ENCODE measurements around the gene E2F6. TPM values are rescaled to one million over a fixed set of nuclear protein-coding genes. Genes with fewer than 3 reads are reported as not detected.

The E2F6 gene
- total and polyA plus RNA-seq, 2 of the 13 experiments (the other 11 are each of a cell fraction or from before 2014, with no cell fraction given) = 27.3 to 36.0 TPM

DNA sequence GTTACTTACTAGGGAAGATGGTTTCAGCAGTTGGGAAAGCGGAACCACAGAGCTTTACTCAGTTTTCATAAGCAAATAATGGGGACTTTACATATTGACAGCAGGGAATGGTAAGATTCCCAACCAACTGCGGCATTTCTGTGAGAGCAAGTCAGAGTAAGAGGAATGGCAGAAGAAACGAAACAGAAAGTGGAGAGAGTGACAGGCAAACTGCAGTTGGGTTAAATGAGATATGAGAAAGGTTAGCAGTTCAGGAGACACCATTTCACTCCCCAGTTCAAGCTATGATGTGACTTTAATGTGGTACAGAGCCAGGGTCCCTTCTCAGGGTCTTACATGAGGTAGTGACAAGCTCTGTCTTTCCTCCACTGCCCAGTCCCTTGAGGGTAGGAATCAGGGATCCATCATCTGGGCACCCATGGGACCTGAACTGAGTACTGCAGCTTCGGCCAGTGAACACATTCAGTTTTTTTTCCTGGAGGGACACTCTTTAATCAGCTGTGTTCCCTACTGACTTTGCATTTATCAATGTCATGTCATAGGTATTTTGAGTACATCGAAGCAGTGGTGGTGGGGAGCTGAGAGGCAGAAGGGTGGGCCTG is 34.8 kb upstream of the E2F6 start:
- Histone ChIP-seq H3K27ac (ENCODE audit: extremely low read length, insufficient read depth, low read length) (peak overlapping the region; percentile 98), H3K4me1 (ENCODE audit: insufficient read depth, low read length) (peaks cover 97% of the 10 kb centered on the region), H3K27me3 (ENCODE audit: control insufficient read depth in 1 of 2, insufficient read depth in 2 of 2, low read length in 2 of 2) (no peaks in the 10 kb centered on the region), H3K9ac (ENCODE audit: insufficient read depth, low read depth, low read length) (peak overlapping the region; percentile 54), H3K79me2 (ENCODE audit: insufficient read depth, low read length) (peaks cover 81% of the 10 kb centered on the region), H4K20me1 (ENCODE audit: insufficient read depth, low read length) (no peaks in the 10 kb centered on the region), H2AFZ (ENCODE audit: low read length) (no peak overlapping the region), H3K36me3 (replicated peaks in 1 of 2; ENCODE audit: control insufficient read depth in 1 of 2, insufficient read depth in 2 of 2, low read length in 2 of 2) (peaks cover 2 to 3% of the 10 kb centered on the region in 2 experiments; a peak in 4 of 5 replicates), H3K4me2 (ENCODE audit: low read depth, low read length) (peak overlapping the region; percentile 36), H3K4me3 (replicated peaks in 1 of 3; ENCODE audit: insufficient read depth in 1 of 3, low read depth in 2 of 3, low read length in 3 of 3) (no peak overlapping the region), H3K9me3 (ENCODE audit: low read length) (peaks cover 8% of the 10 kb centered on the region; the same call in 1 of the 2 replicates)
- intact Hi-C loops (cut with micrococcal nuclease; ENCODE audit: unreplicated experiment) = no loop called here
- FAIRE-seq (no peak), ATAC-seq (no peak), DNase-seq (ENCODE audit: low spot score) (no peak)
- 76% methylated on average over 5 of the region's 5 CpGs for WGBS (ENCODE audit: low lambda C conversion rate)
- in situ Hi-C loops (cut with HindIII; ENCODE audit: extremely low pct_ligation_motif_present, low pct_unique_long_range_greater_than_20kb) = no loop called here
- ChIA-PET CTCF (ENCODE audit: low intra/inter-chr PET ratio, low total read pairs) (no interaction called here), POLR2A (interaction anchor here (1.2 to 6.5 kb wide), 4 partner anchors 15 to 40 kb away, joined by 3 to 102 read pairs (median 75); partner anchors contain the start of gene GREB1)
- no TSS peak for BruUV-seq (replicated peaks)
- TF ChIP-seq THAP11 (CRISPR knock-in tag; IDR thresholded peaks at IDR 0.05) = 0 out of 2 replicates have a peak, but pooled peaks have one; percentile 7
- peak; percentile 66; the same call in 1 of the 2 replicates for TF ChIP-seq ZNF3 (CRISPR knock-in tag; IDR thresholded peaks at IDR 0.05)
- no peak for TF ChIP-seq FOXA1 (IDR thresholded peaks at IDR 0.05)
- TF ChIP-seq FOXA1 (CRISPR knock-in tag; IDR thresholded peaks at IDR 0.05) = 0 out of 2 replicates have a peak, but pooled peaks have one; percentile 13
- 0 out of 2 replicates have a peak, but pooled peaks have one; percentile 7 for TF ChIP-seq STAG1 (CRISPR knock-in tag; IDR thresholded peaks at IDR 0.05)
- no peak for TF ChIP-seq FOXP1 (IDR thresholded peaks at IDR 0.05)
- 0 out of 2 replicates have a peak, but pooled peaks have one; percentile 10 for TF ChIP-seq FOXP1 (CRISPR knock-in tag; IDR thresholded peaks at IDR 0.05)
- TF ChIP-seq FOXC1 (CRISPR knock-in tag; IDR thresholded peaks at IDR 0.05; ENCODE audit: borderline replicate concordance) = 0 out of 2 replicates have a peak, but pooled peaks have one; percentile 5
- TF ChIP-seq, protein P1, sequence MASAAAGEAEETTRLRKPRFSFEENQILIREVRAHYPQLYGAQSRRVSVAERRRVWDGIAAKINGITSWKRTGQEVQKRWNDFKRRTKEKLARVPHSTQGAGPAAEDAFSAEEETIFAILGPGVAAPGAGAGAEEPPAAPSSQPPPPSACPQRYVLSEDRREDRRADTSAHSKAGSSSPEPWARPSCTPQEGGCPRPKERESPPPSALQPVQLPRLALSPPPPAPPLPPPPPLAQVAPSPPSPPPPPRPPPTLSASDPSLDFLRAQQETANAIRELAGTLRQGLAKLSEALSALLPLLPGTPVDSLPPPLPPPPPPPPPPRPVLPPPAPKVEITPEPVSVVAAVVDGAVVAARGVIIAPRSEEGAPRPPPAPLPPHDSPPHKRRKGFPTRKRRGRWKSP (CRISPR knock-in tag; IDR thresholded peaks at IDR 0.05) = 0 out of 2 replicates have a peak, but pooled peaks have one; percentile 27
- TF ChIP-seq CREB1 (IDR thresholded peaks at IDR 0.05) = no peak
- TF ChIP-seq CREB1 (CRISPR knock-in tag; IDR thresholded peaks at IDR 0.05) = no peak
- TF ChIP-seq, protein P2, sequence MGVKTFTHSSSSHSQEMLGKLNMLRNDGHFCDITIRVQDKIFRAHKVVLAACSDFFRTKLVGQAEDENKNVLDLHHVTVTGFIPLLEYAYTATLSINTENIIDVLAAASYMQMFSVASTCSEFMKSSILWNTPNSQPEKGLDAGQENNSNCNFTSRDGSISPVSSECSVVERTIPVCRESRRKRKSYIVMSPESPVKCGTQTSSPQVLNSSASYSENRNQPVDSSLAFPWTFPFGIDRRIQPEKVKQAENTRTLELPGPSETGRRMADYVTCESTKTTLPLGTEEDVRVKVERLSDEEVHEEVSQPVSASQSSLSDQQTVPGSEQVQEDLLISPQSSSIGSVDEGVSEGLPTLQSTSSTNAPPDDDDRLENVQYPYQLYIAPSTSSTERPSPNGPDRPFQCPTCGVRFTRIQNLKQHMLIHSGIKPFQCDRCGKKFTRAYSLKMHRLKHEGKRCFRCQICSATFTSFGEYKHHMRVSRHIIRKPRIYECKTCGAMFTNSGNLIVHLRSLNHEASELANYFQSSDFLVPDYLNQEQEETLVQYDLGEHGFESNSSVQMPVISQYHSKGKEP (CRISPR knock-in tag; IDR thresholded peaks at IDR 0.05) = no peak
- 0 out of 4 replicates have a peak, but pooled peaks of 1 of the 2 experiments have one; percentile 37 for TF ChIP-seq EP300 (IDR thresholded peaks at IDR 0.05; ENCODE audit: low read depth in 2 of 2, low read length in 2 of 2)
- TF ChIP-seq EP300 (CRISPR knock-in tag; IDR thresholded peaks at IDR 0.05; ENCODE audit: borderline replicate concordance) = no peak
- TF ChIP-seq KLF6 (CRISPR knock-in tag; IDR thresholded peaks at IDR 0.05) = 0 out of 2 replicates have a peak, but pooled peaks have one; percentile 8
- no peak for TF ChIP-seq MAZ (IDR thresholded peaks at IDR 0.05; ENCODE audit: borderline replicate concordance, low read depth, low read length)
- TF ChIP-seq MAZ (CRISPR knock-in tag; IDR thresholded peaks at IDR 0.05; ENCODE audit: low read depth) = 0 out of 2 replicates have a peak, but pooled peaks have one; percentile 46
- 0 out of 2 replicates have a peak, but pooled peaks have one; percentile 39 for TF ChIP-seq ZBTB7A (CRISPR knock-in tag; IDR thresholded peaks at IDR 0.05)
- no peak for TF ChIP-seq ZNF121 (CRISPR knock-in tag; IDR thresholded peaks at IDR 0.05)
- TF ChIP-seq, protein P3, sequence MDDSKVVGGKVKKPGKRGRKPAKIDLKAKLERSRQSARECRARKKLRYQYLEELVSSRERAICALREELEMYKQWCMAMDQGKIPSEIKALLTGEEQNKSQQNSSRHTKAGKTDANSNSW (CRISPR knock-in tag; IDR thresholded peaks at IDR 0.05; ENCODE audit: borderline replicate concordance) = no peak
- TF ChIP-seq, protein P4, sequence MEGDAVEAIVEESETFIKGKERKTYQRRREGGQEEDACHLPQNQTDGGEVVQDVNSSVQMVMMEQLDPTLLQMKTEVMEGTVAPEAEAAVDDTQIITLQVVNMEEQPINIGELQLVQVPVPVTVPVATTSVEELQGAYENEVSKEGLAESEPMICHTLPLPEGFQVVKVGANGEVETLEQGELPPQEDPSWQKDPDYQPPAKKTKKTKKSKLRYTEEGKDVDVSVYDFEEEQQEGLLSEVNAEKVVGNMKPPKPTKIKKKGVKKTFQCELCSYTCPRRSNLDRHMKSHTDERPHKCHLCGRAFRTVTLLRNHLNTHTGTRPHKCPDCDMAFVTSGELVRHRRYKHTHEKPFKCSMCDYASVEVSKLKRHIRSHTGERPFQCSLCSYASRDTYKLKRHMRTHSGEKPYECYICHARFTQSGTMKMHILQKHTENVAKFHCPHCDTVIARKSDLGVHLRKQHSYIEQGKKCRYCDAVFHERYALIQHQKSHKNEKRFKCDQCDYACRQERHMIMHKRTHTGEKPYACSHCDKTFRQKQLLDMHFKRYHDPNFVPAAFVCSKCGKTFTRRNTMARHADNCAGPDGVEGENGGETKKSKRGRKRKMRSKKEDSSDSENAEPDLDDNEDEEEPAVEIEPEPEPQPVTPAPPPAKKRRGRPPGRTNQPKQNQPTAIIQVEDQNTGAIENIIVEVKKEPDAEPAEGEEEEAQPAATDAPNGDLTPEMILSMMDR (CRISPR knock-in tag; IDR thresholded peaks at IDR 0.05) = no peak
- peak; percentile 26; the same call in 1 of the 2 replicates for TF ChIP-seq MED1 (CRISPR knock-in tag; IDR thresholded peaks at IDR 0.05)
- TF ChIP-seq HDAC2 (CRISPR knock-in tag; IDR thresholded peaks at IDR 0.05) = 0 out of 2 replicates have a peak, but pooled peaks have one; percentile 16

Measured in HepG2 (cell line).